ENCODE results near the gene ROR2.

Gene ROR2

GRCh38 chr9:91894536-91894935 is 55.5 kb downstream of the ROR2 start:
- TF ChIP-seq ZFX (IDR thresholded peaks at IDR 0.05; ENCODE audit: borderline replicate concordance) = no peak
- no peak for TF ChIP-seq CTCF (IDR thresholded peaks at IDR 0.05)
- H3K27ac ChIP-seq = no peak overlapping the region

- TF ChIP-seq ZFX (IDR thresholded peaks at IDR 0.05; ENCODE audit: borderline replicate concordance) (no peak), CTCF (IDR thresholded peaks at IDR 0.05) (no peak)
- no peak overlapping the region for H3K27ac ChIP-seq
Observed at GRCh38 chr9:91894023-91894422, 56.0 kb downstream of the ROR2 start.

- TF ChIP-seq ZFX (IDR thresholded peaks at IDR 0.05; ENCODE audit: borderline replicate concordance) = no peak
- TF ChIP-seq CTCF (IDR thresholded peaks at IDR 0.05) = no peak
- no peak overlapping the region for H3K27ac ChIP-seq
Observed at GRCh38 chr9:91891915-91892314, 58.1 kb downstream of the ROR2 start.

GRCh38 chr9:91890662-91891061 is 59.4 kb downstream of the ROR2 start:
- H3K27ac ChIP-seq = no peak overlapping the region
- TF ChIP-seq ZFX (IDR thresholded peaks at IDR 0.05; ENCODE audit: borderline replicate concordance) = no peak
- no peak for TF ChIP-seq CTCF (IDR thresholded peaks at IDR 0.05)

- no peak overlapping the region for H3K27ac ChIP-seq
- TF ChIP-seq CTCF (IDR thresholded peaks at IDR 0.05) = no peak
- TF ChIP-seq ZFX (IDR thresholded peaks at IDR 0.05; ENCODE audit: borderline replicate concordance) = no peak
Observed at GRCh38 chr9:91889161-91889911, 60.7 kb downstream of the ROR2 start.

GRCh38 chr9:91886414-91887076 is 63.5 kb downstream of the ROR2 start:
- TF ChIP-seq ZFX (IDR thresholded peaks at IDR 0.05; ENCODE audit: borderline replicate concordance) = no peak
- TF ChIP-seq CTCF (IDR thresholded peaks at IDR 0.05) = no peak
- H3K27ac ChIP-seq = no peak overlapping the region

GRCh38 chr9:91885746-91886413 is 64.1 kb downstream of the ROR2 start:
- no peak overlapping the region for H3K27ac ChIP-seq

More at GRCh38 chr9:91885746-91886413, 64.1 kb downstream of the ROR2 start:
- TF ChIP-seq CTCF (IDR thresholded peaks at IDR 0.05) (no peak), ZFX (IDR thresholded peaks at IDR 0.05; ENCODE audit: borderline replicate concordance) (no peak)

Measured in 22Rv1 (cell line).